Measurements from ENCODE around the gene ZNF891.

GRCh38 chr12:133073836-133074235 is 56.2 kb downstream of the ZNF891 start:
- TF ChIP-seq CTCF (IDR thresholded peaks at IDR 0.05; ENCODE audit: low read depth, low read length) (no peak), EZH2phosphoT487 (IDR thresholded peaks at IDR 0.05; ENCODE audit: low read depth) (no peak)
